GM19468 (cell line): Measurements from ENCODE around the gene ZIC4.

Experiments
- ATAC-seq: cut with Tn5 transposase; IDR thresholded peaks from one replicate; pipeline ENCODE4 v1.9.1; 2021; ENCODE audit warnings: mild to moderate bottlenecking, moderate library complexity, moderate number of reproducible peaks; ENCODE audit not compliant: unreplicated experiment; ENCODE audit errors: extremely low read depth

ZIC4 gene

DNA sequence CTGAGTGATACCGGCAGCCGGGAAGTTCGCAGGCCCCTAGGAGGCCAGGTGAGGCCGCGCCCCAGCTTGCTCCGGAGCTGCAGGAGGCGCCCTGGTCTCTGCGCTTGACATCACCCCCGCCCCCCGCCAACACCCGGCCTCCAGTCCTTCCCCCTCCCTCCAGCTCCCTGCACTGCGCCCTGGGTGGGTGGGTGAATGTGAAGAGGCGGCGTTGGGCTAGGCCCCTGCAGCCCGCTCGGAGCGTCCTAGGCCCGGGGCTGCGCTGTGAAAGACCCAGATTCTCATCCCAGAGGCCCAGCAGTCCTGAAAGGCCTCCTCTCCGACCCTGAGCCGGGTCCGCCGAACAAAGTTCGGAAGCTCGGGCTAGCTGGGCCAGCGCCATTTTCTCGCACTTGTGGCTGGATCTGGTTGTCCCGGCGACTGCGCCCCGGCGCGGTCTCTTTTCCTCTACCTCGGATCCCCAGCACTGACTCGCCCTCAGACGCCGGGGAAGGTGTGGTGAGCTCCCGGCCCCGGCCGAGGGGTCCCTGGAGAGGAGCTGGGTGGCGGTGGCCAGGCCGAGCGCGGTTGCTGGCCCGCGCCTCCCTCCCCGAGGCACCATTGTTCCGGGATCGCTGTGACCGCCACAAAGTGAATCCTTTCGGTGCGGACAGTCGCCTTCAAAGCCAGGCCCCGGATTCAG is 12.9 kb downstream of the ZIC4 start:
- ATAC-seq: no peak

DNA sequence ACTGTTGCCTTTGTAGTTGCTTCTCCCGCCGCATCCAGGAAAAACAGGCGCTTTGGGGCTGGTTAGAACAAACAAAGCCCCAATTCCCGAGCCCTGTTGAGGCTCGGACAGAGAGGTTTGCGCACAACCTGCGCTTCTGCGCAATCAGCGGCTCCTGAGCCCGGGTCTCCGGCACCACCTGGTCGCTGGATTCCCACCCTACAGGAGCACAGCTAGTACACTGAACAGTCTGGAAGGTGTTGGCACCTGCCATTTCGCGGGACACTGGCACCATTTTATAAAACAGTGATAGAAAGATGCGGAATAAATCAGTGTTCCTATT is 13.8 kb downstream of the ZIC4 start:
- no peak for ATAC-seq

DNA sequence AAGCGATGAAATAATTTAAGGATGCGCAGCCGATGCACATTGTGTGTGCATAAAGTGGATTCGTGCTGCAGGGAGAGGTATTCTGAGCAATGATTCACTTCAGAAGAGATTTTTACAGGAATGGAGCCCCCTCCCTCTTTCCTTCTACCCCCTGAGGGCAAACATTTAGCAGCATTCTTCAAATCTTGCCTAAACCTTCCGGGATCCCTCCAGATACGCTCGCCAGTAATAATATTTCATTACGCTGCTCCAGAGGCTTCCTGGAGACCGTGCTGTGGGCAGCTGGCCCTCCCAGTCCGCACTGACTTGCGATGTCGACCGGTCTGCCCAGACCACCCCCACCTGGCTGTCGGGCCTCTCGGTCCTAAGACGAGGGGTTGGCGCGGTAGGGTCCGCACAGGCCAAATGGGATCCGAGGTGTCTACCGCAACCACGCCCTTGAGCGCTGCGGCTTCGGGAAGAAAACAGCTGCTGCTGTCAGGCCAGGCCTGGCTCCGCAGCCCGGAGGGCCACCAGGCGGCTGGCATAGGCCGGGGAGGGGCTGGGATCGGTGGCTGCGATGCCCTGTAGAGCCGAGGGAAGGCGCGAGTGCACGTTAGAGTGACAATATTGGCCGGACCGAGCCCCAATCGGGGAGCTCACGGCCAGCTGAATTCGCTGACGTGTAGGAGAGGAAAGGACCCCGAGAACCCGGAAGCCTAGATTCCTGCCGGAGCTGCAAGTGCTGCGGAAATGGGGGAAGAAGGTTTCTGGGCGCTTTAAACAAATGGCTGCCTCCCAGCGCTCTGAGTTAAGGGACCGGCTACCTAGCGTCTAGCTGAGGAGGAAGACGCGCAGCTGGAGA is 14.3 kb downstream of the ZIC4 start:
- ATAC-seq: no peak

DNA sequence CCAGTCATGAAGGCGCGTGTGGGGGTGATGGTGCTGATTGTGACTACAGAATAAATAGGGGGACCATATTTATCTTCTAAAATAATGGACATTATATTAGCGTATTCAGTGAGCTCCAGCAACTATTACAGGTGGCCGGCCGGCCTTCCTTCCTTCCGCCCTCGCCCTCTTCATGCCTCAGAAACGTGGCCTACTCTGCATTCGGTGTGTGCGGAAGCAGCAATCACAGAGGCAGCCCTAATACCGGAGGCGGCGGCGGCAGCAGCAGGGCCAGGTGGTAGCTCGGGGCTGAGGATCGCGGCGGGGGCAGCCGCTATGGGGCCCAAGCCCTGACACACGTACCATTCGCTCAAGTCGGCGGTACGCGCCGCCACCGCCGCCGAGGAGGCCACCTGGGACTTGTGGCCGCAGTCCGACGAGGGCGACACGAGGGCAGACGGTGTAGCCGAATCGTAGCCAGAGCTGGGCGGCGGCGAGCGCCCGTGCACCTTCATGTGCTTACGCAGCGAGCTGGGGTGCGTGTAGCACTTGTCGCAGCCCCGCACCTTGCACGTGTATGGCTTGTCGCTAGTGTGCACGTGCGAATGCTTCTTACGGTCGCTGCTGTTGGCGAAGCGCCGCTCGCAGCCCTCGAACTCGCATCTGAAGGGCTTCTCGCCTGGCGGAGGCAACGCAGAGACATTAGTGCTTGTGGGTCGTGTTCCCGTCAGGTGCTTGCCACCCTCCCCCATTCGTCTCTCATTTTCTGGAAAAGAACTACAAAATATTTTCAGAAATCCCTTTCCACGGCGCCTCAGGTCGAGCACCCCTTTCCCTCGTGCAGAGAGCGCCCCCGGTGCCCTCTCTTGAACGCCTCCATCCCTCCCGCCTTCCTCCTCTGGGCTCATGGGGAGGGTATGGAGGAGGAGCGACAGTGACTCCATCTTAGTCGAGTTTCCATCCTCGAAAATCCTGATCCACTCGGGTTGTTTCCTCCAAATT is 15.5 kb downstream of the ZIC4 start:
- ATAC-seq: no peak

DNA sequence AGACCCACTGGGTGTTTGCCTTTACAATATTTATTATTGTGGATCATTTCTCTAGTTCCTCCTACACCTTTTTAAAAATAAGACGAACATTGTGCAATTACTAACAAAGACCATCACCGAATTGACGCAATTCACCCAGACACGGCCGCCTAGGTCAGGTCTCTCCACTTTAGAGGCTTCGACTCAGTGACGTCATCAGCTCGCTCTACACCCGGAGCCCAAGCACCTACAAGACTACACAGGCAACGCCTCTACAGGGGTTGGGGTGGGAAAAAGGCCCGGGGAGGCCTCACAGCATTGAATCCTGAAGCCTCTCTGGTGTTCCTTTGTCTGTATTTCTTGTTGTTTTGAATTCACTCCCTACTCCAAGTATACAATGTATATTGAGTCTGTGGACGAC is 16.6 kb downstream of the ZIC4 start:
- no peak for ATAC-seq

DNA sequence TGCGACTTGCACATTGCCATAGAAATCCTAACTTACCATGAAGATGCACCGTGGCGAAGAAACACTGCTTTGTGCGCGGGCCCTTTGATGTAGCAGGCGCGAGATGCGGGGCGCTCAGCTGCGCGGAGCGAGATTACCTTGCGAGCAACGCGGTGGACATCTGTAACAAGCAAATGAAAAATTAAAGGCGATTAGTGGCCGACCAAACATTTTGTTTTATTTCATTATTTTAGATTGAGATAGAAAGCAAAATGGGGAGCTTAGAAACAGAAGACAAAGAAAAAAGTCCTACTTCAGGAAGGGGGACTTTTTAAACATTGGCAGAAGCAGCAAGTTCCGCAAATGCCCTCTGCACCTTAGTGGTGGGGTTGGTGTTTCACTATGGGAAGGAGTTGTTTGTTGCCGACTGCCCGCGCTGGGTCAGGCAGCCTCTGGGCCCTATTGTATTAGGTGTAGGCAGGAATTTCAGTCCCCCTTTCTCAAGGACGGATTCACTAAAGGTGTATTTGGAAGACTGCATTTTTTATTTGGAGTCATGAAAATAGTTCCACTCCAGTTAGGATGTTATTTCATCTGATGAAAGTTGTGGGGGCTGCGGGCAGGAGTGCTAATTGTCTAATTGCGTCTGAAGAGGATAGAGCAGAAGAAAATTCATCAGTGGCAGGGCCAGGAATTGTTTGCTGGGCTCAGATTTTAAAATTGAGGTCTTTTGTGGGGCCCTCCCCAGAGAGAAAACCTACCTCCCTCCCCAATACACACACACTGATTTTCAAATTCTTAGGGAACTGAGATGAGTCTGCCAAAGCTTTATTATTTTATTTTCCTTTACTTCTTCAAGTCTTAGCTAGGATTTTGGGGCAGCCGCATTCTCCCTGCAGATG is 17.4 kb downstream of the ZIC4 start:
- no peak for ATAC-seq

DNA sequence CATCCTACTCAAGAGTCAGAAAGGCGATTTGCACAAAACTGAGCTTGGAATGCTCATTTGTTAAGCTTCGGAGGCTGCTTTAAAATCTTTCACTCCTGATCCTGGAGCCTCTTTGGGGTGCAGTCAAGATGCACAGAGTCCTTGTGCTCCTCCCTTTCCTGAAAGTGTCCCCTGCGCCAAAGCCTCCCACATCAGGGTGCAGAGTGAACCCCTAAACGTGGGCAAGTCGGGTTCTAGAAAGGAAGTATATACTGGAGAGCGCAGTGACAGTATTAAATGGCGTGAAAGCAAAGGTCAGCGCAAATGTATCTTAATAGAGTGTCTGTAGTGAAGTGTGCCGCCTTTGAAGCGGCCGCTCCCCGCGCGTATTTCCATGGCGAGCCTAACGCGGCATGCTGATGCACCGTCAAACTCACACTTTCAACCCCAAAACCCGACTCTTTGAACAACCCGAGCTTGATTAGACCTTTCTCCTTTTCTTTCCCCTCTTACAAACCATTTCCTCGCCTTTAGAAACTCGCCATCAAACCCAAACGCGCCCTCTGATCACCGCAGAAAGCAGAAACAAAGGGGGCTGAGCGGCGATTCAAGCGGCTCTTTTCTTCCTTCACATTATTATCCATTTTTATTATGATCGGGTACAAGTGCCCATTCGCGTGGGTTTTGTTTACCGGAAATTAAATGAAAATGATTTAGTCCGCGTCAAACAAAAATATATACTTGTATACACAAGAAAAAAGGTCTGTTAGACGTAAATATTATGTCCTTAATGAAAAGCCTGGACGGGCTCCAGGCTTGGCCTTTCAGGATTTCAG is 18.3 kb downstream of the ZIC4 start:
- no peak for ATAC-seq

DNA sequence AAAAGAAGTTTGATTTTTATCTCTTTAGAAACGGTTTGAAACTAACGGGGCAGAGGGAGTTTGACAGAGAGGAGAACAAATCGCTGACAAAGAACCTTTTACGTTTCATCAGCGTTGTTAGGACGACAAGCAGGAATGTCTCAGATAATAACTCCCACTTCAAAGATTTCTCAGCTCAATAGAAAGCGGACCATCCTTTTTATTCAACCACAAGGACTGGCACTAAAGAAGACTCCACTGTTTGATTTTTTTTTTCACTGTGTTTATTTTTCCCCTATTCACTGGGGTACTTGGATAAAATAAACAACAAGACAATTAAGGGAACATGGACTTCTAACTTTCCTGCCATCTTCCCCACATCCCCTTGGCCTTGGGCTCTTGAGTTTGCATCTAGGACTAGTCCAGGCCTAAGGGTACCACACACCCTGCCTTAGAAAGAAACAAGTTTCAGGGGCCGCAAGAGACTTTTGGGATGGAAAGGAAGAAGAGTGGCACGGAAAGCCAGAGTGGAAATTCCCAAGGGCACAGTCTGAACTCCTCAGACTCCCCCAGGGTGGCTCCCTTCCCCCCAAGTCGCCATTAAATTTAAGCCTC is 19.0 kb downstream of the ZIC4 start:
- no peak for ATAC-seq

DNA sequence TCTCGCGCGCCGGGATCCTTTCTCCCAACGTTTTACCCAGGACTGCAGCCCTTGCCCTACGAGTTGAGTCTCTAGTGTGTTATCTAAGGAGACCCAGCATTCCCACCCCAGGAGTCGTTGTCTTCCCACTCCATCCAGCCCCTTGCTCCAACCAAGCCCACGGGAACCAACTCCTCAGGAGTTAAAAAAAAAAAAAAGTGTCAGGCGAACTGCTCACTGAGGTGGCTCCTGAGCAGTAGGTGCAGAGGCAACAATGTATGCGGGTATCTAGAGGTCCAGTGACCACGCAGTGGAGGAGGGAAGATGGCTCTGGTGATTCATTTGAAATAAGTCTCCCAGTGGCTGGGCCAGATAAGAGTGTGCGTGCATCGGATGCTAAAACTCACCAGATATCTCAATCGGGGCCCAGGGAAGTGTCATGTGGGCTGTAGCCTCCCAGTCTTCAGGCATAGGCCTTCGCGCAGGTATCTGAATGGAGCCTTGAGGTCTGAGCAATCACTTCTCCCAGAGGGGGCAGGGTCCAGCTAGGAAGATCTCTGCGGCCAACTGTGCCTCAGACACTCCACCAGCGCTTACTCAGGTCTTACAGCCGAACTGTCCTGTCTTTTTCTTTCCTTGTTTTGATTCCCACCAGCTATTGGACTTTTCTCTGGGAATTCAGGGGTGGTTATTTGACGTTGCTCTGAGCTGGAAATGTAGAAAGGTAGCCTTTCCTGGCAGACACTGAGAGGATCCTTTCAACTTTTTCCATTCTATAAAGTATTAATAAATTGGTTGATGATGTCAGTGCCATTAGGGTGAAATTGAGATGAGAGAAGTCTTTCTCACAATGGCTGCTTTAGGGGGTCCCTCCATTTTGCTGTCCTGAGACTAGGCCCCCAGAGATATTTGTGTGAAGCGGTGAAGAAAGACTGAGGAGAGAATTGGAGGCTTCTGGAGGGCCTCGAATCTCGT is 21.0 kb downstream of the ZIC4 start:
- ATAC-seq: no peak

DNA sequence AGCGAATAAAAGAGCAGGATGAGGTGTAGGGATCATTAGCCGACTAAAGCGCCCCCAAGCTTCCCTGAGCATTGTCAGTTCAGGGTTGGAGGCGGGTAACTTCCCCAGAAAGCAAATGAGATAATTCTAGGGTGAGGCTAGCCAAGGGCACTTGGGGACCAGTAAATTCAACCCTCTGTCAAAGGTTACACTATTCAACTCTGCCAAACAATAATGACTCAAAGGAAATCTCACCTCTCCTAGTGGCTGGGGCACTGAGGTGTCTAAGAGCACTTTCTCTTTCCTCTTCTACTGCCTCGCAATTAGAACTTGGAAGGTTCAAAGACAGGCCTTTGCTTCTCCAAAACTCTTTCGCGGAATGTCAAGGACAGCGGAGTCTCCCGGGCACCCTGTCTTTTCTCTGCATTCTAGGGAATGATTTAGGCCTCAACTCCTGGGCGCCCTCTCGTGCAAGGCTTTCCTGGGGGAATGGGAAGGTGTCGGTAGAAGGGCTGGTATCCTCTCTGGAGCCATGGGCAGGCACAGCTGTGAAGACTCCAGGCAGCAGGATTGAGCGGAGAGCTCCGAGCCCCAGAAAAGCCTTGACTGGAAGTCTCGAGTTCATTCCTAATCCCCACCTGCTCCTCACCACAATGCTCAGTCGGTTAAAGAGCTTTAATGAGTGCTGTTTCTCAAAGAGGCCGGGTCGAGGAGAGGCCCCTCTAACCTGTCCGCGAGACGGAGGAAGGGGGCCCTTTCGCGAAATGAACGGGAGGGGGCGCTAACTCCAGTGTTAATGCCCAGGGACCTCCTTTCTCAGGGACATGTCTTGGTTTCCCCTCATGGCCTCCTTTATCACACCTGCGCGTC is 21.9 kb downstream of the ZIC4 start:
- ATAC-seq: no peak

DNA sequence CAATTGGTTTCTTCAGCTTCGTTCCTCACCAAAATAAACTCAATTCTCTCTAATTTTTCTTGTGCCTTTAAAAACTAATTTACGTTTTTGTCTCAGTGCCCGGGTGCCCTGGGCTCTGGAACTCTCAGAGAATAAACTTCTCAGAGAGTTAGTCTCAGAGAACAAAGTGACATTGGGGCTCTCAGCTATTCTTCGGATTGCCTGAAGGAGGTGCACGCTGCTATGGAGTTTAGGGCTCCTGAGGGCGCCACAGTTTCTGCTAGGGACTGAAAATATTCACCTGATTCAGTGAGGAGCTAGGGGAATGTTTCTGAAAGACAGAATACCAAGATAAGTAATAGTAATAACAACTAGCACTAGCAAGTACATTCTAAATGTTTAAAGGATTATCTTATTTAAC is 22.7 kb downstream of the ZIC4 start:
- ATAC-seq: no peak

DNA sequence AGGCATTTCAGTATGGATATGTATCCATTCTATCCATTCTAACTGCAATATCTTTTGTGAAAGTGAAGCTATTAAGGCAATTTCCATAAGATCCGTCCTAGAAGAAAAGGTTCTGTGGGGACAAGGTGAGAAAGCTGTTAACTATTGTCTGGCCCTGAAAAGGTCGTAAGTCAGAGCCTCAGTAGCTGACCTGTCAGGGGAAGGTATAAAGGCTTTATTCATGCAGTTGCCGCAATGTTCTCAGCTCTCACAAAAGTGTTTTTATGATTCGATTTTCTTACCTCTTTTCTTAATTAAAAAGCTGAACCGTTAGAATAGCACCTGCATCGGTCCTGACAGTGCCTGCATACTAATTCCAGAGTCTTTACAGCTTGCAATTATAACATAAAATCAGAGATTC is 24.7 kb downstream of the ZIC4 start:
- no peak for ATAC-seq

DNA sequence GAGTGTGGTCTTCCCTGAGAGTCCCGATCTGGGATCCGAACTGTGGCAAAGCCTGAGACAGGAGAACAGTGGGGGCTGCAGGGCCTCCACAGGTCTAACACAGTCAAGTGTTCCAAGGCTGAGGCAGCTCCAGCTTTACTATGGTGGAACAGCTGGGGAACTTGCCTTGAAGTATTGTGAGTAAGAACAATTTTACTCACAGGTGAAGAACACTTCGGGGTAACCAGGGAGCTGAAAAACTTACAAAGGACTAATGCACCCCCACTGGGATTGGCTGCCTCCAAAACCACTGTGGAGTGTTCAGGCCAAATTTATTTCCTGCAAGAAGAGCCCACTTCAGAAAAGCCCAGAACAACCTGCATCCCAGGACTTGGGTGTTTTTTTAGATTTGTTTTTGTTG is 25.4 kb downstream of the ZIC4 start:
- no peak for ATAC-seq

DNA sequence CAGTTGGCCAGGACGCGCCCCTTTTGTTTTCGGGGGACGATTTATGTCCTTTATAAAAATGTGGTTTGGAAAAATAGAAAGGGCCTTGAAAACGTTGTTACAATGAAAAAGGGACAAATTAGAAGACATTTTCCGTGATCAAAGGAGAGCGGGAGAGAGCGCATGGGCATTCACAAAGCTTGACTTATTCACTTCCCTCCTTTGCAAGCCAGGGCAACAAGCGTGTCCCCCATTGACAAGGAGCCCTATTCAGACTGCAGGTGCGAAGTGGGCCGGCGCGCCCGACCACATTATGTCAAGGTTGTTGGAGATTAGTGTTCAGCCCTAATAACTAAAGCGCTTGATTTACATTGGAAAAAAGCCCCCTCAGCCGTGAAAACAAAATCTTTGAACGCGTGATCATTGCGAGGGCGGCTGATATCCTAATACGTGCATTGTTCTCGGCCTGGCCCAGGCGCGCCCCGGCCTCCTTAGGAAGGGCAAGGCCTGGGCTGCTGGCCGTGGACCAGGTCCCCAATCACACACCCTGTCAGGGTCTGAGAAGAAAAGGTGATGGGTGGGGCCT is 25.9 kb downstream of the ZIC4 start:
- ATAC-seq: no peak

DNA sequence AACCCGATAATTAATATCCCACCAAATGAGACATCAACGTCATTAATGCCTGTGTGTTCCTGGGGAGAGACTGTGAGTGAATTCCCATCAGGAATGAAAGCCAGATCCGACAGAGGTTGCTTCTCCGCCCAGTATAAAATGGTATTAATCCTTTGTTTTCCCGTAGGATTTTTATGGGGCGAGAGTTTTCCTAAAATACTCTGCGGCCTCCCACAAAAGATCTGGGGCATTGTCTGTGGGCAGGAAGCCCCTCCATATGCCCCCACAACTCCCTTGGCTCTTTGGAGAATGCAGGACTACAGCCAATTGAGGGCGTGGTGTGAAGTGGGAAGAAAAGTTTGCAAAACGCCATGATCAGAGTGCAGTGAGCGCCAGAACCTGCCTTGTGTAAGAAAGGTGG is 26.7 kb downstream of the ZIC4 start:
- ATAC-seq: no peak
